H1 (cell line): ENCODE results near the gene PPARA. TPM values are rescaled to one million over a fixed set of nuclear protein-coding genes. Genes with fewer than 3 reads are reported as not detected.

Experiments
- CTCF ChIA-PET: fragments of 300-600 bp; sonication (Branson Sonifier 250); formaldehyde crosslinking; loops from one replicate; lab custom pipeline; 2021; ENCODE audit not compliant: partially characterized antibody; lab: Charles Lee
- POLR2A ChIA-PET: fragments of 300-600 bp; sonication (Branson Sonifier 250); formaldehyde crosslinking; loops from one replicate; lab custom pipeline; 2021; ENCODE audit warnings: inconsistent platforms; ENCODE audit not compliant: partially characterized antibody; lab: Charles Lee
- DNase-seq, 2 experiments: peaks; one replicate each; pipeline versions ENCODE4 v3.0.0 to v3.0.0-alpha.2; 2010 to 2022; ENCODE audit warnings: low spot score in 2 of 2, low read depth in 1 of 2, mixed read lengths in 1 of 2
- FAIRE-seq: peaks from 2 replicates; lab custom pipeline; 2011; peaks lifted over from hg19 to GRCh38; lab: Jason Lieb, UNC
- H2AFZ ChIP-seq: 2 replicates; pipeline ENCODE4 v1.8.1; 2012; ENCODE audit warnings: low read length, inconsistent platforms
- H2AK5ac ChIP-seq: 2 replicates; pipeline ENCODE4 v1.6.1; 2013; ENCODE audit warnings: low read depth, low read length
- H2BK120ac ChIP-seq: replicated peaks from 2 replicates; pipeline ENCODE3; 2013; ENCODE audit warnings: low read depth, low read length, inconsistent platforms
- H2BK12ac ChIP-seq: 2 replicates; pipeline ENCODE4 v1.6.1; 2013; ENCODE audit warnings: low read depth, low read length
- H2BK15ac ChIP-seq: 2 replicates; pipeline ENCODE4 v1.6.1; 2013; ENCODE audit warnings: low read length
- H2BK20ac ChIP-seq: 2 replicates; pipeline ENCODE4 v1.6.1; 2013; ENCODE audit warnings: low read length
- H2BK5ac ChIP-seq: 2 replicates; pipeline ENCODE4 v1.6.1; 2013; ENCODE audit warnings: low read depth, low read length
- H3K14ac ChIP-seq: 2 replicates; pipeline ENCODE4 v1.6.1; 2013; ENCODE audit warnings: inconsistent platforms; ENCODE audit not compliant: insufficient read length
- H3K18ac ChIP-seq: 2 replicates; pipeline ENCODE4 v1.6.1; 2013; ENCODE audit warnings: low read length; ENCODE audit errors: extremely low read depth
- H3K23ac ChIP-seq: 2 replicates; pipeline ENCODE4 v1.6.1; 2013; ENCODE audit warnings: inconsistent platforms; ENCODE audit not compliant: insufficient read length
- H3K23me2 ChIP-seq: 2 replicates; pipeline ENCODE4 v1.6.1; 2013; ENCODE audit warnings: low read depth, low read length
- H3K27ac ChIP-seq: 2 replicates; pipeline ENCODE4 v1.6.1; 2011; ENCODE audit warnings: low read depth, low read length, inconsistent platforms
- H3K27me3 ChIP-seq, 4 experiments: replicated peaks in 1 of 4; 1 replicate in 1 of 4; 2 replicates in 3 of 4; pipeline versions ENCODE4 v1.6.1 to v1.8.1; 2011 to 2013; ENCODE audit warnings: low read length in 3 of 4, mild to moderate bottlenecking in 3 of 4, inconsistent platforms in 2 of 4, mixed read lengths in 2 of 4, moderate library complexity in 1 of 4; ENCODE audit not compliant: control insufficient read depth in 3 of 4, insufficient read depth in 3 of 4; ENCODE audit errors: extremely low read depth in 1 of 4
- H3K36me3 ChIP-seq, 4 experiments: 2 replicates each; pipeline versions ENCODE4 v1.6.1 to v1.8.1; 2011 to 2013; ENCODE audit warnings: mild to moderate bottlenecking in 4 of 4, low read length in 3 of 4, moderate library complexity in 2 of 4, control low read depth in 1 of 4, inconsistent platforms in 1 of 4; ENCODE audit not compliant: insufficient read depth in 4 of 4, control insufficient read depth in 2 of 4
- H3K4ac ChIP-seq: replicated peaks from 2 replicates; pipeline ENCODE3; 2013; ENCODE audit warnings: low read length, low read depth, mixed read lengths, inconsistent platforms; ENCODE audit not compliant: insufficient read length
- H3K4me1 ChIP-seq, 4 experiments: replicated peaks in 1 of 4; 1 replicate in 1 of 4; 2 replicates in 3 of 4; pipeline versions ENCODE4 v1.6.1 to v1.8.1; 2011 to 2013; ENCODE audit warnings: low read length in 3 of 4, inconsistent platforms in 2 of 4, mixed read lengths in 1 of 4; ENCODE audit not compliant: insufficient read depth in 4 of 4, control insufficient read depth in 3 of 4
- H3K4me2 ChIP-seq, 2 experiments: 2 replicates each; pipeline versions ENCODE4 v1.6.1 to v1.8.1; 2011 to 2013; ENCODE audit warnings: low read depth in 2 of 2, low read length in 2 of 2, control low read depth in 1 of 2, inconsistent platforms in 1 of 2, mild to moderate bottlenecking in 1 of 2; ENCODE audit not compliant: insufficient read depth in 1 of 2
- H3K4me3 ChIP-seq, 4 experiments: fragments of 200-600, 300-600 bp in 1 of 4; sonication (generic), shearing (Covaris generic), sonication (Bioruptor Twin) in 1 of 4; 2 replicates each; pipeline versions ENCODE4 v1.5.1 to v1.8.1; 2011 to 2016; ENCODE audit warnings: low read length in 4 of 4, low read depth in 3 of 4, control low read depth in 2 of 4, inconsistent platforms in 2 of 4, mild to moderate bottlenecking in 2 of 4, mixed read lengths in 1 of 4, moderate library complexity in 1 of 4; ENCODE audit not compliant: insufficient read depth in 2 of 4; ENCODE audit errors: extremely low read depth in 1 of 4
- H3K56ac ChIP-seq: replicated peaks from 2 replicates; pipeline ENCODE3; 2013; ENCODE audit warnings: low read depth, mild to moderate bottlenecking, mixed read lengths, low read length, inconsistent platforms; ENCODE audit not compliant: insufficient read length
- H3K79me1 ChIP-seq: 2 replicates; pipeline ENCODE4 v1.6.1; 2013; ENCODE audit warnings: low read depth, low read length, control low read depth
- H3K79me2 ChIP-seq, 2 experiments: 2 replicates each; pipeline versions ENCODE4 v1.6.1 to v1.8.1; 2012 to 2013; ENCODE audit warnings: low read length in 2 of 2, mild to moderate bottlenecking in 2 of 2, inconsistent platforms in 1 of 2; ENCODE audit not compliant: insufficient read depth in 2 of 2, control insufficient read depth in 1 of 2
- H3K9ac ChIP-seq, 4 experiments: replicated peaks in 1 of 4; 1 replicate in 1 of 4; 2 replicates in 3 of 4; pipeline versions ENCODE4 v1.6.1 to v1.8.1; 2011 to 2013; ENCODE audit warnings: low read depth in 3 of 4, low read length in 3 of 4, control low read depth in 2 of 4, mild to moderate bottlenecking in 2 of 4, moderate library complexity in 2 of 4, inconsistent platforms in 1 of 4; ENCODE audit errors: extremely low read depth in 1 of 4
- H3K9me3 ChIP-seq, 2 experiments: 2 replicates each; pipeline versions ENCODE4 v1.6.1 to v1.8.1; 2012 to 2013; ENCODE audit warnings: mild to moderate bottlenecking in 2 of 2, moderate library complexity in 2 of 2, control low read depth in 1 of 2, inconsistent platforms in 1 of 2, low read depth in 1 of 2, low read length in 1 of 2, mixed read lengths in 1 of 2; ENCODE audit not compliant: insufficient read depth in 2 of 2
- H4K20me1 ChIP-seq, 2 experiments: replicated peaks in 1 of 2; 2 replicates each; pipeline versions ENCODE3 to v1.8.1; 2011 to 2013; ENCODE audit warnings: inconsistent platforms in 2 of 2, low read length in 2 of 2, mild to moderate bottlenecking in 1 of 2; ENCODE audit not compliant: insufficient read depth in 2 of 2, control insufficient read depth in 1 of 2
- H4K5ac ChIP-seq: 2 replicates; pipeline ENCODE4 v1.6.1; 2013; ENCODE audit warnings: low read length, low read depth, mixed read lengths, inconsistent platforms; ENCODE audit not compliant: insufficient read length
- H4K8ac ChIP-seq: 2 replicates; pipeline ENCODE4 v1.8.0; 2013; ENCODE audit warnings: mild to moderate bottlenecking, moderate library complexity, low read length, inconsistent platforms; ENCODE audit not compliant: insufficient read depth; ENCODE audit errors: extremely low read depth
- H4K91ac ChIP-seq: replicated peaks from 2 replicates; pipeline ENCODE3; 2013; ENCODE audit warnings: low read length, mixed read lengths, inconsistent platforms; ENCODE audit not compliant: insufficient read length
- CREB1 ChIP-seq: IDR thresholded peaks from 2 replicates; pipeline ENCODE4 v1.6.1; 2012; ENCODE audit warnings: inconsistent platforms
- HDAC2 ChIP-seq, 2 experiments: fragments of 300-600 bp in 1 of 2; sonication (generic) in 1 of 2; IDR thresholded peaks; 2 replicates each; pipeline ENCODE4 v1.6.1; 2011 to 2012; ENCODE audit warnings: low read depth in 2 of 2, low read length in 2 of 2, mild to moderate bottlenecking in 2 of 2, moderate library complexity in 2 of 2, borderline replicate concordance in 1 of 2, inconsistent platforms in 1 of 2
- KDM5A ChIP-seq: fragments of 200-600 bp; IDR thresholded peaks from 2 replicates; pipeline ENCODE4 v1.7.1; 2012; ENCODE audit warnings: mild to moderate bottlenecking, low read length, inconsistent platforms, mixed read lengths
- SP2 ChIP-seq: IDR thresholded peaks from 2 replicates; pipeline ENCODE4 v1.6.1; 2012; ENCODE audit warnings: mild to moderate bottlenecking, low read length, inconsistent platforms
- SRF ChIP-seq: IDR thresholded peaks from 2 replicates; pipeline ENCODE4 v1.6.1; 2011; ENCODE audit warnings: mild to moderate bottlenecking, low read depth, low read length, moderate library complexity
- TAF1 ChIP-seq: IDR thresholded peaks from 2 replicates; pipeline ENCODE4 v1.6.1; 2011; ENCODE audit warnings: mild to moderate bottlenecking, low read depth, low read length
- TBP ChIP-seq: IDR thresholded peaks from 2 replicates; pipeline ENCODE4 v1.6.1; 2011; ENCODE audit warnings: low read depth, low read length, improper control_type of control experiment
- WGBS, 2 experiments: shearing (Covaris generic) in 1 of 2; methylation state at CpG; one replicate each; pipeline versions ENCODE4 v1.1.6 to v1.1.7; 2013 to 2015; ENCODE audit warnings: low lambda C conversion rate in 2 of 2, mixed read lengths in 2 of 2, inconsistent platforms in 1 of 2, low coverage in 1 of 2, missing lambda C conversion rate in 1 of 2; ENCODE audit not compliant: insufficient replicate concordance in 2 of 2, insufficient coverage in 1 of 2, insufficient read length in 1 of 2; ENCODE audit errors: extremely low coverage in 1 of 2, missing lambda C conversion rate in 1 of 2; 5-methylcytosine and 5-hydroxymethylcytosine counted together
- polyA plus RNA-seq, 7 experiments: library from polyadenylated mRNA; depleted of rRNA in 3 of 7; stranded (reverse) in 5 of 7; unstranded in 2 of 7; fragments of >200 nt in 5 of 7; fragments of 200-250 nt in 2 of 7; gene quantifications; 1 replicate in 5 of 7; 2 replicates in 1 of 7; 4 replicates in 1 of 7; pipeline versions ENCODE4 v1.2.1 to v1.2.3, GENCODE V29; 2011 to 2013; ENCODE audit warnings: missing spikeins in 2 of 7, mixed read lengths in 2 of 7
- total RNA-seq: library from RNA; stranded (reverse); fragmentation: NEBNext Ultra II Directional; extraction: Animal tissue kit (Norgen Biotek cat#: 25700); gene quantifications from 2 replicates; pipeline ENCODE4 v1.2.1, GENCODE V29; 2021

PPARA gene
- total and polyA plus RNA-seq, 2 of the 8 experiments (the other 6 are each of a cell fraction or from before 2014, with no cell fraction given): 3.1 to 8.2 TPM

- Histone ChIP-seq H3K4ac (no peak overlapping the region), H3K79me2 (no peaks in the 10 kb centered on the region), H3K4me1 (peaks cover 0 to 4% (median 2%) of the 10 kb centered on the region in 4 experiments; a peak in 1 of 7 replicates), H3K14ac (no peak overlapping the region), H3K56ac (no peak overlapping the region), H3K79me1 (no peaks in the 10 kb centered on the region), H3K36me3 (no peaks in the 10 kb centered on the region), H3K18ac (no peak overlapping the region), H4K20me1 (no peaks in the 10 kb centered on the region), H3K4me3 (no peak overlapping the region), H3K9me3 (no peaks in the 10 kb centered on the region), H3K9ac (no peak overlapping the region), H2AFZ (no peak overlapping the region), H2AK5ac (no peak overlapping the region), H3K4me2 (no peak overlapping the region), H2BK12ac (no peak overlapping the region), H4K8ac (no peak overlapping the region; the same call in 1 of the 2 replicates), H2BK120ac (no peak overlapping the region), H3K23me2 (peaks cover 12% of the 10 kb centered on the region; the same call in 1 of the 2 replicates), H3K27me3 (peaks cover 6 to 27% (median 19%) of the 10 kb centered on the region in 4 experiments; a peak in 6 of 7 replicates), H2BK20ac (no peak overlapping the region), H4K5ac (no peak overlapping the region), H3K27ac (no peak overlapping the region), H2BK5ac (no peak overlapping the region), H4K91ac (no peak overlapping the region), H3K23ac (no peak overlapping the region), H2BK15ac (no peak overlapping the region)
- ChIA-PET CTCF (interaction anchor here (0.9 to 3.8 kb wide), 4 partner anchors 13 to 151 kb away, joined by 3 to 15 read pairs (median 4); no protein-coding TSS in a partner anchor), POLR2A (no interaction called here)
- no peak for TF ChIP-seq TAF1
- no peak for TF ChIP-seq KDM5A
- TF ChIP-seq TBP: no peak
- TF ChIP-seq HDAC2 (IDR thresholded peaks at IDR 0.05; ENCODE audit: borderline replicate concordance in 1 of 2, low read depth in 2 of 2, low read length in 2 of 2): no peak
- TF ChIP-seq SP2: no peak
- no peak for TF ChIP-seq SRF
- no peak for TF ChIP-seq CREB1
- FAIRE-seq (no peak), DNase-seq (no peak)
- 95% methylated on average over 11 of the region's 11 CpGs; no CpG with 5 or more reads in 1 of the 2 experiments for WGBS, 2 experiments
These were observed 4.4 kb upstream of the PPARA start for GRCh38 chr22:46145896-46146295.
